Measurements from ENCODE around the gene MYOM3. TPM values are rescaled to one million over a fixed set of nuclear protein-coding genes. Genes with fewer than 3 reads are reported as not detected.

Gene MYOM3
- 0.04 and 0.12 TPM in 2 replicates for total RNA-seq (2014; rRNA removed)
- percentile 7 among the genes with signal in this experiment for Bru-seq, nascent RNA
- BruChase-seq, experiment 1, labeled RNA remaining after a 6-hour chase, result percentile 6 among the genes with signal in this experiment
- percentile 5 among the genes with signal in this experiment for BruChase-seq, experiment 2, labeled RNA remaining after a 2-hour chase
- long read RNA-seq, result 0 reads

- Histone ChIP-seq H3F3A (ENCODE audit: low read length, unreplicated experiment) (no peaks in the 10 kb centered on the region), H3K36me3 (ENCODE audit: low read depth, low read length) (no peaks in the 10 kb centered on the region), H4K20me1 (ENCODE audit: low read length) (no peaks in the 10 kb centered on the region), H3K4me2 (ENCODE audit: low read length) (peak within 1 kb of the TSS; percentile 72), H3K27ac (ENCODE audit: low read length) (no peak within 1 kb of the TSS), H3K79me2 (ENCODE audit: low read length) (no peaks in the 10 kb centered on the region), H3K27me3 (ENCODE audit: low read length) (no peaks in the 10 kb centered on the region), H3K4me1 (ENCODE audit: insufficient read depth, low read length) (peaks cover 24% of the 10 kb centered on the region), H3K9me3 (ENCODE audit: low read length) (no peaks in the 10 kb centered on the region), H3K4me3 (ENCODE audit: low read length) (peak within 1 kb of the TSS; percentile 43; the same call in 1 of the 2 replicates), H3K9ac (ENCODE audit: low read length) (no peak within 1 kb of the TSS), H2AFZ (ENCODE audit: low read length) (peak within 1 kb of the TSS; percentile 70), H3K9me2 (replicated peaks; ENCODE audit: low read length) (no peaks in the 10 kb centered on the region)
- intact Hi-C loops (cut with micrococcal nuclease), result loop anchor here (2.0 to 10.0 kb wide), 2 partner anchors 41 to 147 kb away; no protein-coding TSS in a partner anchor
- DNase-seq (peak; percentile 74), ATAC-seq (peak; percentile 93)
- no TSS peak for BruUV-seq (replicated peaks)
- TF ChIP-seq CTCF (conservative IDR thresholded peaks at IDR 0.05; ENCODE audit: low read depth, low read length), result peak; percentile 80
- no peak for TF ChIP-seq EZH2 (IDR thresholded peaks at IDR 0.05; ENCODE audit: low read length, unreplicated experiment)
- TF ChIP-seq EZH2phosphoT487 (IDR thresholded peaks at IDR 0.05; ENCODE audit: borderline replicate concordance, low read length), result no peak
- POLR2A ChIA-PET (ENCODE audit: unreplicated experiment), result no interaction called here
- CTCF ChIA-PET, result interaction anchor here (0.6 to 0.7 kb wide), 3 partner anchors 38 to 96 kb away, joined by 3 to 7 read pairs (median 3); no protein-coding TSS in a partner anchor
Observed at GRCh38 chr1:24111996-24112779, at the start of gene MYOM3. MYOM3 (minus strand) TSS chr1:24112135; CDS start chr1:24108636, 3,499 bp downstream.

GRCh38 chr1:24161270-24161669 lies 49.3 kb upstream of the MYOM3 start:
- no peaks in the 10 kb centered on the region for H3K9me2 ChIP-seq (replicated peaks; ENCODE audit: low read length)
- H3K36me3 ChIP-seq (ENCODE audit: low read depth, low read length), result peaks cover 5% of the 10 kb centered on the region; the same call in 1 of the 2 replicates
- no peaks in the 10 kb centered on the region for H3K4me1 ChIP-seq (ENCODE audit: insufficient read depth, low read length)
- TF ChIP-seq CTCF (conservative IDR thresholded peaks at IDR 0.05; ENCODE audit: low read depth, low read length), result no peak
- no peak for TF ChIP-seq EZH2 (IDR thresholded peaks at IDR 0.05; ENCODE audit: low read length, unreplicated experiment)
- no peak for TF ChIP-seq EZH2phosphoT487 (IDR thresholded peaks at IDR 0.05; ENCODE audit: borderline replicate concordance, low read length)
- no peak overlapping the region for H3K4me3 ChIP-seq (ENCODE audit: low read length)
- H3K79me2 ChIP-seq (ENCODE audit: low read length), result no peaks in the 10 kb centered on the region
- peak; percentile 43; the same call in 1 of the 2 replicates for ATAC-seq
- CTCF ChIA-PET, result no interaction called here
- intact Hi-C loops (cut with micrococcal nuclease), result no loop called here
- no peaks in the 10 kb centered on the region for H4K20me1 ChIP-seq (ENCODE audit: low read length)
- no TSS peak for BruUV-seq (replicated peaks)
- H2AFZ ChIP-seq (ENCODE audit: low read length), result no peak overlapping the region
- H3K9me3 ChIP-seq (ENCODE audit: low read length), result no peaks in the 10 kb centered on the region
- H3K27ac ChIP-seq (ENCODE audit: low read length), result no peak overlapping the region
- H3K9ac ChIP-seq (ENCODE audit: low read length), result no peak overlapping the region
- no peak for DNase-seq
- no peaks in the 10 kb centered on the region for H3F3A ChIP-seq (ENCODE audit: low read length, unreplicated experiment)
- POLR2A ChIA-PET (ENCODE audit: unreplicated experiment), result interaction anchor here (0.6 kb wide), 1 partner anchor 298 kb away, joined by 4 read pairs; no protein-coding TSS in a partner anchor
- no peak overlapping the region for H3K4me2 ChIP-seq (ENCODE audit: low read length)
- no peaks in the 10 kb centered on the region for H3K27me3 ChIP-seq (ENCODE audit: low read length)

Data from PC-3 (cell line).